Measurements from ENCODE around the gene AKAP13.

DNA sequence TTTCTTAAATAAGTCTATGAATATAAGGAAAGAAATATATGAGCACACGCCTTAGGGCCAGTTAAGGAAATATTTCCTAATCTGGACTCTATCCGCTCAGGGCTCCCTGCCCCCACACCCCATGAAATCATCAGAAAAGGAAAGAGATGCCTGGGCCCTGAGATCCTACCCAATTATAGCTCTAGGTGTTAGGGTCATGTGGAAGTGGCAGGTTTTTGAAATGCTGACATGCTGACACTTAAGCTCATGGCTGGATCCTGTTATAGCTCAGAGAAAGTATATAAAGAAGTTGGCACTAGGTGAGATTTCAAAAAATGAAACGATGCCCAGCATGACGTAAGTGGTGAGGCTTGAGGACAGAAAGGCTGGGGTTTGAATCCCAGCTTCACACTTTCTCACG, 43.5 kb upstream of the AKAP13 start:
- TF ChIP-seq EZH2phosphoT487 (IDR thresholded peaks at IDR 0.05), result no peak
- TF ChIP-seq, protein P1, sequence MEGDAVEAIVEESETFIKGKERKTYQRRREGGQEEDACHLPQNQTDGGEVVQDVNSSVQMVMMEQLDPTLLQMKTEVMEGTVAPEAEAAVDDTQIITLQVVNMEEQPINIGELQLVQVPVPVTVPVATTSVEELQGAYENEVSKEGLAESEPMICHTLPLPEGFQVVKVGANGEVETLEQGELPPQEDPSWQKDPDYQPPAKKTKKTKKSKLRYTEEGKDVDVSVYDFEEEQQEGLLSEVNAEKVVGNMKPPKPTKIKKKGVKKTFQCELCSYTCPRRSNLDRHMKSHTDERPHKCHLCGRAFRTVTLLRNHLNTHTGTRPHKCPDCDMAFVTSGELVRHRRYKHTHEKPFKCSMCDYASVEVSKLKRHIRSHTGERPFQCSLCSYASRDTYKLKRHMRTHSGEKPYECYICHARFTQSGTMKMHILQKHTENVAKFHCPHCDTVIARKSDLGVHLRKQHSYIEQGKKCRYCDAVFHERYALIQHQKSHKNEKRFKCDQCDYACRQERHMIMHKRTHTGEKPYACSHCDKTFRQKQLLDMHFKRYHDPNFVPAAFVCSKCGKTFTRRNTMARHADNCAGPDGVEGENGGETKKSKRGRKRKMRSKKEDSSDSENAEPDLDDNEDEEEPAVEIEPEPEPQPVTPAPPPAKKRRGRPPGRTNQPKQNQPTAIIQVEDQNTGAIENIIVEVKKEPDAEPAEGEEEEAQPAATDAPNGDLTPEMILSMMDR (IDR thresholded peaks at IDR 0.05), result no peak

Data from neural progenitor cell (in vitro differentiated cells).